A673 (cell line): Measurements from ENCODE around the gene KRT2. TPM values are rescaled to one million over a fixed set of nuclear protein-coding genes. Genes with fewer than 3 reads are reported as not detected.

ENCODE experiments used
- BruUV-seq: library from RNA; stranded (reverse); fragments of 400-500 nt; replicated peaks from 2 replicates; lab custom pipeline; 2021; lab: Mats Ljungman, UMichigan
- CTCF ChIA-PET: fragments of 300-600 bp; sonication (Branson Sonifier 250); formaldehyde crosslinking; loops from one replicate; lab custom pipeline; 2022; ENCODE audit warnings: antibody characterized with exemption; lab: Charles Lee
- POLR2A ChIA-PET: fragments of 300-600 bp; sonication (Branson Sonifier 250); formaldehyde crosslinking; loops from one replicate; lab custom pipeline; 2022; ENCODE audit warnings: antibody characterized with exemption; ENCODE audit not compliant: low non-redundant PET; lab: Charles Lee
- DNase-seq: peaks from one replicate; pipeline ENCODE4 v3.0.0-alpha.2; 2015; ENCODE audit warnings: low spot score
- H3K27ac ChIP-seq: fragments of 200-600 bp; sonication (generic); 2 replicates; pipeline ENCODE4 v1.5.1; 2016; ENCODE audit warnings: mixed run types, low read depth, mild to moderate bottlenecking, mixed read lengths, antibody characterized with exemption, low read length; ENCODE audit not compliant: poor library complexity, severe bottlenecking
- H3K27me3 ChIP-seq: fragments of 200-600 bp; sonication (generic); replicated peaks from 2 replicates; pipeline ENCODE4 v1.6.1; 2017; ENCODE audit warnings: mixed run types, low read depth, mild to moderate bottlenecking, mixed read lengths, antibody characterized with exemption, low read length; ENCODE audit not compliant: insufficient read depth, poor library complexity
- H3K36me3 ChIP-seq: fragments of 200-600 bp; sonication (generic); 2 replicates; pipeline ENCODE4 v1.6.1; 2016; ENCODE audit warnings: mixed run types, mild to moderate bottlenecking, mixed read lengths, antibody characterized with exemption, low read length; ENCODE audit not compliant: insufficient read depth, poor library complexity, severe bottlenecking
- H3K4me1 ChIP-seq: fragments of 200-600 bp; sonication (generic); 2 replicates; pipeline ENCODE4 v1.6.1; 2017; ENCODE audit warnings: mixed run types, mild to moderate bottlenecking, mixed read lengths, antibody characterized with exemption, low read length; ENCODE audit not compliant: insufficient read depth, poor library complexity, severe bottlenecking
- H3K4me3 ChIP-seq: fragments of 200-600 bp; sonication (generic); 2 replicates; pipeline ENCODE4 v1.5.1; 2016; ENCODE audit warnings: low read depth, mixed run types, mild to moderate bottlenecking, mixed read lengths, low read length; ENCODE audit not compliant: poor library complexity, severe bottlenecking
- H3K9me3 ChIP-seq: fragments of 200-600 bp; sonication (generic); 2 replicates; pipeline ENCODE4 v1.6.1; 2016; ENCODE audit warnings: mixed run types, low read depth, mild to moderate bottlenecking, mixed read lengths, antibody characterized with exemption, low read length; ENCODE audit not compliant: poor library complexity, severe bottlenecking
- CTCF ChIP-seq: fragments of 300-800, 200-600 bp; sonication (generic); conservative IDR thresholded peaks from 2 replicates; pipeline ENCODE4 v1.5.1; 2017; ENCODE audit warnings: low read depth, mild to moderate bottlenecking, antibody characterized with exemption, low read length, moderate library complexity, mixed read lengths
- EZH2 ChIP-seq: fragments of 200-600 bp; sonication (generic); IDR thresholded peaks from 2 replicates; pipeline ENCODE4 v1.6.1; 2017; ENCODE audit warnings: borderline replicate concordance, low read depth, mild to moderate bottlenecking, mixed read lengths, antibody characterized with exemption, low read length; ENCODE audit not compliant: poor library complexity, severe bottlenecking
- intact Hi-C: fragments of 100-400 bp; cut with micrococcal nuclease; formaldehyde crosslinking; loops from one replicate; pipeline ENCODE4 v1.10.0; 2022; ENCODE audit not compliant: unreplicated experiment
- total RNA-seq: library from RNA; stranded (reverse); gene quantifications from 2 replicates; pipeline ENCODE4 v1.2.3, GENCODE V29; 2021

The KRT2 gene
- total RNA-seq, 1 experiment from 2014 or later = not detected

GRCh38 chr12:52615208-52615868, 36.7 kb downstream of the KRT2 start:
- Histone ChIP-seq H3K36me3 (no peaks in the 10 kb centered on the region), H3K27ac (no peak overlapping the region), H3K9me3 (no peaks in the 10 kb centered on the region), H3K4me3 (no peak overlapping the region), H3K4me1 (peaks cover 10% of the 10 kb centered on the region), H3K27me3 (no peaks in the 10 kb centered on the region)
- peak; percentile 57 for DNase-seq
- intact Hi-C loops = no loop called here
- ChIA-PET CTCF (no interaction called here), POLR2A (no interaction called here)
- TF ChIP-seq CTCF = no peak
- no peak for TF ChIP-seq EZH2
- BruUV-seq = no TSS peak

GRCh38 chr12:52614381-52615207, 37.4 kb downstream of the KRT2 start:
- H3K27me3 ChIP-seq = no peaks in the 10 kb centered on the region
- intact Hi-C loops = no loop called here
- POLR2A ChIA-PET = no interaction called here

More at GRCh38 chr12:52614381-52615207, 37.4 kb downstream of the KRT2 start:
- BruUV-seq = no TSS peak
- no peak for DNase-seq
- no peak for TF ChIP-seq EZH2
- no peak for TF ChIP-seq CTCF
- Histone ChIP-seq H3K4me3 (no peak overlapping the region), H3K36me3 (no peaks in the 10 kb centered on the region), H3K4me1 (peaks cover 10% of the 10 kb centered on the region), H3K9me3 (no peaks in the 10 kb centered on the region), H3K27ac (no peak overlapping the region)
- CTCF ChIA-PET = no interaction called here
